ENCODE results near the gene HEPN1.

GRCh38 chr11:124900464-124900863 is 18.6 kb upstream of the HEPN1 start:
- TF ChIP-seq CTCF (IDR thresholded peaks at IDR 0.05; ENCODE audit: poor library complexity, severe bottlenecking) (no peak), EZH2 (IDR thresholded peaks at IDR 0.05; ENCODE audit: borderline replicate concordance, insufficient read depth, low read length, poor library complexity, severe bottlenecking) (no peak)
